K562 (cell line): ENCODE measurements around the gene PGBD1. TPM values are rescaled to one million over a fixed set of nuclear protein-coding genes. Genes with fewer than 3 reads are reported as not detected.

Source experiments
- ARID4B ChIP-seq: sonication (generic); formaldehyde crosslinking; IDR thresholded peaks from 2 replicates; pipeline ENCODE4 v1.8.0; 2022; ENCODE audit warnings: mild to moderate bottlenecking, missing genetic modification reagents
- HBP1 ChIP-seq: fragments of 450-650 bp; formaldehyde crosslinking; IDR thresholded peaks from 2 replicates; pipeline ENCODE4 v1.4.0; 2022; ENCODE audit warnings: missing genetic modification characterization
- HNRNPL ChIP-seq: fragments of 200-400 bp; formaldehyde crosslinking; IDR thresholded peaks from 2 replicates; pipeline ENCODE4 v1.6.1; 2017; ENCODE audit warnings: low read depth, mild to moderate bottlenecking, low read length
- HSF4 ChIP-seq: fragments of 250-450 bp; sonication (Bioruptor Pico); IDR thresholded peaks from 2 replicates; pipeline ENCODE4 v2.1.2; 2022; ENCODE audit warnings: mild to moderate bottlenecking, moderate library complexity, borderline replicate concordance
- ID3 ChIP-seq, 2 experiments: fragments of 250-450 bp in 1 of 2; fragments of 450-650 bp in 1 of 2; sonication (Bioruptor Pico) in 1 of 2; IDR thresholded peaks; 2 replicates each; pipeline versions ENCODE4 v1.6.1 to v1.8.0; 2016 to 2021; ENCODE audit warnings: mild to moderate bottlenecking in 2 of 2, moderate library complexity in 2 of 2, missing compliant biosample characterization in 1 of 2, missing genetic modification characterization in 1 of 2
- LCOR ChIP-seq: sonication (generic); formaldehyde crosslinking; IDR thresholded peaks from 2 replicates; pipeline ENCODE4 v1.8.0; 2022; ENCODE audit warnings: mild to moderate bottlenecking, missing genetic modification reagents
- MCM5 ChIP-seq: fragments of 450-650 bp; IDR thresholded peaks from 2 replicates; pipeline ENCODE4 v1.6.1; 2016; ENCODE audit warnings: low read depth
- MTA1 ChIP-seq: fragments of 450-650 bp; IDR thresholded peaks from 2 replicates; pipeline ENCODE4 v1.6.1; 2017; ENCODE audit warnings: borderline replicate concordance
- NBN ChIP-seq: fragments of 450-650 bp; IDR thresholded peaks from 2 replicates; pipeline ENCODE4 v1.6.1; 2016; ENCODE audit warnings: low read depth, mild to moderate bottlenecking
- NFRKB ChIP-seq: fragments of 450-650 bp; IDR thresholded peaks from 2 replicates; pipeline ENCODE4 v1.6.1; 2016; ENCODE audit warnings: low read depth
- NRF1 ChIP-seq, 2 experiments: fragments of 450-650 bp; IDR thresholded peaks in 1 of 2; conservative IDR thresholded peaks in 1 of 2; 2 replicates each; pipeline ENCODE4 v1.6.1; 2014; ENCODE audit warnings: mild to moderate bottlenecking in 2 of 2
- RHOXF2B ChIP-seq: fragments of 250-450 bp; sonication (Bioruptor Pico); conservative IDR thresholded peaks from 2 replicates; pipeline ENCODE4 v1.5.1; 2021
- TEAD2 ChIP-seq: fragments of 450-650 bp; IDR thresholded peaks from 2 replicates; pipeline ENCODE4 v1.6.1; 2016; ENCODE audit warnings: missing genetic modification characterization, control low read depth, missing compliant biosample characterization
- TOE1 ChIP-seq, 2 experiments: fragments of 450-650 bp in 1 of 2; sonication (generic) in 1 of 2; formaldehyde crosslinking in 1 of 2; IDR thresholded peaks; 2 replicates each; pipeline versions ENCODE4 v1.7.1 to v1.8.0; 2016 to 2022; ENCODE audit warnings: borderline replicate concordance in 2 of 2, mild to moderate bottlenecking in 2 of 2, antibody characterized with exemption in 1 of 2, inconsistent platforms in 1 of 2, low read depth in 1 of 2, missing genetic modification reagents in 1 of 2, moderate library complexity in 1 of 2
- VEZF1 ChIP-seq: fragments of 200-800 bp; sonication (Bioruptor generic); IDR thresholded peaks from 2 replicates; pipeline ENCODE4 v1.6.1; 2017; ENCODE audit warnings: missing genetic modification characterization, missing compliant biosample characterization
- ZBTB8A ChIP-seq: fragments of 450-650 bp; IDR thresholded peaks from 2 replicates; pipeline ENCODE4 v1.6.1; 2018; ENCODE audit warnings: mild to moderate bottlenecking, moderate library complexity; ENCODE audit not compliant: partially characterized antibody
- ZNF444 ChIP-seq: fragments of 250-450 bp; sonication (Bioruptor Pico); IDR thresholded peaks from 2 replicates; pipeline ENCODE4 v1.4.0; 2020; ENCODE audit warnings: mild to moderate bottlenecking, moderate library complexity
- ZNF766 ChIP-seq: fragments of 200-800 bp; sonication (Bioruptor generic); conservative IDR thresholded peaks from 2 replicates; pipeline ENCODE4 v1.6.1; 2016; ENCODE audit warnings: missing genetic modification characterization, missing compliant biosample characterization
- polyA plus RNA-seq, 8 experiments: library from polyadenylated mRNA; depleted of rRNA in 4 of 8; stranded (reverse) in 5 of 8; unstranded in 3 of 8; fragments of >200 nt; fragmentation: Nextera tagmentation in 2 of 8; fragmentation: Illumina TruSeq in 1 of 8; extraction: Ambion mirVana in 2 of 8; extraction: Trizol in 1 of 8; gene quantifications; 2 replicates each; pipeline versions ENCODE4 v1.2.1 to v1.2.3, GENCODE V29; 2011 to 2014; ENCODE audit warnings: inconsistent platforms in 1 of 8, missing spikeins in 1 of 8
- total RNA-seq, 7 experiments: library from RNA; depleted of rRNA in 6 of 7; stranded (reverse); fragments of >200 nt in 6 of 7; fragmentation: Illumina TruSeq in 2 of 7; extraction: Trizol in 2 of 7; gene quantifications; 2 replicates each; pipeline versions ENCODE4 v1.2.1 to v1.2.3, GENCODE V29; 2011 to 2021; ENCODE audit warnings: low replicate concordance in 1 of 7

PGBD1 gene
- total and polyA plus RNA-seq, 9 of the 15 experiments (the other 6 are each of a cell fraction or from before 2014, with no cell fraction given) = 3.3 to 9.0 (median 7.3) TPM

GRCh38 chr6:28335564-28336283 lies 54.4 kb downstream of the PGBD1 start, which contains the start of gene ZSCAN31 (continued):
- TF ChIP-seq LCOR (CRISPR knock-in tag) = peak; percentile 94
- TF ChIP-seq MTA1 = peak; percentile 40
- peak; percentile 75 for TF ChIP-seq VEZF1 (CRISPR knock-in tag)
- no peak; the same call in 1 of the 2 replicates for TF ChIP-seq HSF4 (CRISPR knock-in tag)
- peak; percentile 7; the same call in 1 of the 2 replicates for TF ChIP-seq ZNF766 (CRISPR knock-in tag)
- TF ChIP-seq ZBTB8A = no peak
- no peak for TF ChIP-seq TEAD2 (tag)
- TF ChIP-seq NRF1 (conservative IDR thresholded peaks at IDR 0.05 in 1 of 2, IDR thresholded peaks at IDR 0.05 in 1 of 2) = peak; percentile 94 to 95
- TF ChIP-seq ARID4B (CRISPR knock-in tag) = peak; percentile 78; the same call in 1 of the 2 replicates
- TF ChIP-seq MCM5 = no peak
- TF ChIP-seq NBN = peak; percentile 39; the same call in 1 of the 2 replicates
- TF ChIP-seq NFRKB = no peak; the same call in none of the 2 replicates
- TF ChIP-seq ZNF444 (CRISPR knock-in tag) = 0 out of 2 replicates have a peak, but pooled peaks have one; percentile 15
- peak; percentile 36; the same call in 1 of the 2 replicates for TF ChIP-seq HNRNPL
- TF ChIP-seq HBP1 (CRISPR knock-in tag) = peak; percentile 54; the same call in 1 of the 2 replicates
- no peak for TF ChIP-seq TOE1 (IDR thresholded peaks at IDR 0.05; ENCODE audit: borderline replicate concordance)
- TF ChIP-seq TOE1 (CRISPR knock-in tag; IDR thresholded peaks at IDR 0.05; ENCODE audit: borderline replicate concordance, low read depth) = no peak; the same call in 1 of the 2 replicates
- TF ChIP-seq ID3 (CRISPR knock-in tag; IDR thresholded peaks at IDR 0.05) = no peak
- TF ChIP-seq ID3 (tag; IDR thresholded peaks at IDR 0.05) = 0 out of 2 replicates have a peak, but pooled peaks have one; percentile 26
- 0 out of 2 replicates have a peak, but pooled peaks have one; percentile 3 for TF ChIP-seq RHOXF2B (CRISPR knock-in tag)
